ENCODE measurements around the gene B4GALT1. TPM values are rescaled to one million over a fixed set of nuclear protein-coding genes. Genes with fewer than 3 reads are reported as not detected.

The B4GALT1 gene, protein sequence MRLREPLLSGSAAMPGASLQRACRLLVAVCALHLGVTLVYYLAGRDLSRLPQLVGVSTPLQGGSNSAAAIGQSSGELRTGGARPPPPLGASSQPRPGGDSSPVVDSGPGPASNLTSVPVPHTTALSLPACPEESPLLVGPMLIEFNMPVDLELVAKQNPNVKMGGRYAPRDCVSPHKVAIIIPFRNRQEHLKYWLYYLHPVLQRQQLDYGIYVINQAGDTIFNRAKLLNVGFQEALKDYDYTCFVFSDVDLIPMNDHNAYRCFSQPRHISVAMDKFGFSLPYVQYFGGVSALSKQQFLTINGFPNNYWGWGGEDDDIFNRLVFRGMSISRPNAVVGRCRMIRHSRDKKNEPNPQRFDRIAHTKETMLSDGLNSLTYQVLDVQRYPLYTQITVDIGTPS
- total RNA-seq = 100 to 1,000 TPM in 3 of 4 donors, 10 to 100 TPM in 1; 88.3 to 119 (median 103) TPM

DNA sequence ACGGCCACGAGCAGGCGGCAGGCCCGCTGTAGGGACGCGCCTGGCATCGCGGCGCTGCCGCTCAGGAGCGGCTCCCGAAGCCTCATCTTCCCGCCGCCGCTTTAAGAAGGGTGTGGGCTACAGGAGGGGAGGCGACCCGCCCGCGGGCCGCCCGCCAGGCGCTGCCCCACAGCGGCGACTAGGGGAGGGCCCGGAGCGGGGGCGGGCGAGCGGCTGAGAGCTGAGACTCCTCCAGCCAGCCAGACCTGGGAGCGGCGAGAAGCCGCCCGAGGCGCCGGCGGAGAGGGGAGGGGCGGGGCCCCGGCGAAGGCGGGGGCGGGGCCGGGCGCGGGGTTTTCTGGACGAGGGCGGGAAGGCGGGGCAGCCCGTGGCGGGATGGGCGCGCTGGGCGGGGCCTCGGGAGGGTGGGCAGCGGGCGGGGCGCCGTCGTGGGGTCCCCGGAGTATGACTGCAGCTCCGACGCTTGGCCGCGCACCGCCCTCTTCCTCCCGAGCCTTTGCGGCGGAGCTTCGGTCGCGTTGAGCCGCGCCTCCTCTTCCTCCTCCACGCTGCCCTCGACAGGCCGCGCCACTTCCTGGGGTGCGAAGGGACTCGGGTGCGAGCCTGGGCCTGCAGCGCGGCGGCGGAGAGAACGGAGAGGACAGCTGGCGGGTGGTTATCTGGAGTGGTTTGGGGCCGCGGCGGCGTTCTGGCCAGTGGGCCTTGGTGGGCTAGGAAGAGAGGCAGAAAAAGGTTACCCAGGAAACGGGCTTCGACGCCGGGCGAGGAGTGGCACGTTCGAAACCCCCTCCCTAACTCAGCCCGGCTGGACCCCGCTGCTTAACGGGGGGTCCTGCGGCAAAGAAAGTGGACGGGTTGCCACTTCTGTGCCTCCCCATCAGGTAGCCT lies at the start of gene B4GALT1:
Gene B4GALT1, minus strand, starts transcription at position 253 of the 888 bp plus-strand sequence. Its CDS starts 167 bp downstream, at position 86.
- Histone ChIP-seq H3K4me1 (peaks cover 46 to 55% of the 10 kb centered on the region in 2 donors), H3K27me3 (no peaks in the 10 kb centered on the region), H3K9me3 (no peaks in the 10 kb centered on the region), H3K4me3 (replicated peaks in 1 of 3) (peak within 1 kb of the TSS; percentile 83 to 94 (median 87)), H3K36me3 (no peaks in the 10 kb centered on the region), H3K27ac (peak within 1 kb of the TSS; percentile 98 to 99 (median 99))
- intact Hi-C loops (cut with DNase I) = loop anchor here (5.0 kb wide), 1 partner anchor 85 kb away; no protein-coding TSS in a partner anchor
- peak; percentile 95 to 97 for DNase-seq
- 2 to 10% methylated on average over 18 to 36 of the region's 101 CpGs for WGBS, 2 donors
- TF ChIP-seq, protein P1, sequence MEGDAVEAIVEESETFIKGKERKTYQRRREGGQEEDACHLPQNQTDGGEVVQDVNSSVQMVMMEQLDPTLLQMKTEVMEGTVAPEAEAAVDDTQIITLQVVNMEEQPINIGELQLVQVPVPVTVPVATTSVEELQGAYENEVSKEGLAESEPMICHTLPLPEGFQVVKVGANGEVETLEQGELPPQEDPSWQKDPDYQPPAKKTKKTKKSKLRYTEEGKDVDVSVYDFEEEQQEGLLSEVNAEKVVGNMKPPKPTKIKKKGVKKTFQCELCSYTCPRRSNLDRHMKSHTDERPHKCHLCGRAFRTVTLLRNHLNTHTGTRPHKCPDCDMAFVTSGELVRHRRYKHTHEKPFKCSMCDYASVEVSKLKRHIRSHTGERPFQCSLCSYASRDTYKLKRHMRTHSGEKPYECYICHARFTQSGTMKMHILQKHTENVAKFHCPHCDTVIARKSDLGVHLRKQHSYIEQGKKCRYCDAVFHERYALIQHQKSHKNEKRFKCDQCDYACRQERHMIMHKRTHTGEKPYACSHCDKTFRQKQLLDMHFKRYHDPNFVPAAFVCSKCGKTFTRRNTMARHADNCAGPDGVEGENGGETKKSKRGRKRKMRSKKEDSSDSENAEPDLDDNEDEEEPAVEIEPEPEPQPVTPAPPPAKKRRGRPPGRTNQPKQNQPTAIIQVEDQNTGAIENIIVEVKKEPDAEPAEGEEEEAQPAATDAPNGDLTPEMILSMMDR (IDR thresholded peaks at IDR 0.05) = peak in 1 of 6 experiments; percentile 11
- peak; percentile 84 to 85 for TF ChIP-seq POLR2A (IDR thresholded peaks at IDR 0.05)

DNA sequence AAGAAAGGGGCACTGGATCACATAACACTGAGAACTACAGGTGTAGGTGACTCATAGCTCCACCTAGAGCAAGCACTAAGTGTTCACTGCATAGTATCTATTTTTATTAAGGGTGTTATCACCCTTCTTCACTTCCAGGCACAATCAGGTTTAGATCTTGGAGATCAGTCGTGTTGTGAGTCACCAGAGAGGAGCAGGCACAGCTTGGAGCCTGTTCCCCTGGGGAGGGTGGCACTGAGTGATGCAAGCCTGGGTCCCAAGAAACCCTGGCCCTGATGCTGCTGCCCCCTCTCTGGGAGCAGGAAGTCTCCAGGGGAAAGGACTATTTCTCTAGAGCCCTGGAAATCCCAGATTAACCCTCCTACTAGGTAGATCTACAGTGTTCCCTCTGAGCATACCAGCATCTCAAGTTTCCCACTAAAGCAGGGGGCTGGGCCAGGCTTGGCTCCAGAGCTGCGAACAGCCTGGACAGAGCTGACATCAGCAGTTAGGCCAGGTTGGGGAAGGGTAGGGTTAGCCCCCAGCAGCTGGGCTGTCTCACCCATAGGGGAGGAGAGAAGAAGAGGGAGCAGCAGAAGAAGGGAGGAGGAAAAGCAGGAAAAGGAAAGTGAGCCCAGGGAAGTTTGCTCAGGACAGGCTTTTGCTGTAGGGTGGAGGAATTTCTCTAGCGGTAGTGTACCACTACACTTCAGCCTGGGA lies 44.7 kb upstream of the B4GALT1 start:
- no peak overlapping the region for H3K27ac ChIP-seq
- WGBS, 2 donors = 50 to 52% methylated on average over 3 of the region's 3 CpGs
- intact Hi-C loops (cut with DNase I) = no loop called here
- no peaks in the 10 kb centered on the region for H3K9me3 ChIP-seq
- no peak for DNase-seq
- no peak overlapping the region for H3K4me3 ChIP-seq (replicated peaks in 1 of 3)
- no peak for TF ChIP-seq POLR2A (IDR thresholded peaks at IDR 0.05)
- TF ChIP-seq, protein P1 (IDR thresholded peaks at IDR 0.05) = no peak
- no peaks in the 10 kb centered on the region for H3K27me3 ChIP-seq
- no peaks in the 10 kb centered on the region for H3K4me1 ChIP-seq
- no peaks in the 10 kb centered on the region for H3K36me3 ChIP-seq

DNA sequence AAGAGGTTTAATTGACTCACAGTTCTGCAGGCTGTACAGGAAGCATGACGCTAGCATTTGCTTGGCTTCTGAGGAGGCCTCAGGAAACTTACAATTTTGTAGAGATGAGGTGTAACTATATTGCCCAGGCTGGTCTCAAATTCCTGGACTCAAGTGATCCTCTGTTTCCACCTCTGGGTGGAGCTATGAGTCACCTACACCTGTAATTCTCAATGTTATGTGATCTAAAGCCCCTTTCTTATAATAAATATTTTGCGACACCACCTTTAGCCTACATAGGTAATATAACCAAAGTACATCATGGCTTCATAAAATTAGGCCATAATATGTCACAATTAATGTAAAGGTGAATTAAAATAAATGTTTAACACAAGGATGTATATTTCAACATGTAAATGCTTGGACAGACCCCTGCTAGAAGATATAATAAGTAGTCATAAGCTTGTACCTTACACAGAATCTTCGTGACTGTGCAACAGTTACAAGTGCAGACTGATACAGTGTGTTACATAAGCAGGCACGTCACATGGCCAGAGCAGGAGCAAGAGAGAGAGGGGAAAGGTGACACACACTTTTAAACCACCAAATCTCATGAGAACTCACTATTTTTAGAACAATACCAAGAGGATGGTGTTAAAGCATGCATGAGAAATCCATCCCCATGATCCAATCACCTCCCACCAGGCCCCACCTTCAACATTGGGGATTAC lies 43.0 kb upstream of the B4GALT1 start:
- no peak for DNase-seq
- intact Hi-C loops (cut with DNase I) = no loop called here
- WGBS, 2 donors = 89 to 93% methylated on average over 4 of the region's 4 CpGs

DNA sequence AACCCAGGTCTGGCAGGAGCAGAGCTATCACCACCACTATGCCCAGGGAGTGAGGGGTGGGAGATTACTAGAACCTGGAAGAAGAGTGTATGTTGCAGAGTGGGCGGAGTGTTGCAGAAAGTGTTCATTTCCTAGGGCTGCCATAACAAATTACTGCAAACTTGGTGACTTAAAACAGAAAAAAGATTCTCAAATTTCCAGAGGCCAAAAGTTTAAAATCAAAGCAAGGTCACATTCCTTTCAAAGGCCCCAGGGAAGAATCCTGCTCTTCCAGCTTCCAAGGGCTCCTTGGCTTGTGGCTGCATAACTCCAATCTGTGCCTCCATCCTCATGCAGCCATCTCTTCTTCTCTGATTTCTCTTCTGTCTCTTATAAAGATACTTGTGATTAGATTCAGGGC lies 42.3 kb upstream of the B4GALT1 start:
- Histone ChIP-seq H3K4me3 (replicated peaks in 1 of 3) (no peak overlapping the region), H3K27me3 (no peaks in the 10 kb centered on the region), H3K27ac (no peak overlapping the region), H3K4me1 (no peaks in the 10 kb centered on the region), H3K36me3 (no peaks in the 10 kb centered on the region), H3K9me3 (no peaks in the 10 kb centered on the region)
- DNase-seq = no peak
- intact Hi-C loops (cut with DNase I) = no loop called here
- WGBS, 2 donors = 79 to 88% methylated on average over 1 of the region's 1 CpG
- no peak for TF ChIP-seq POLR2A (IDR thresholded peaks at IDR 0.05)
- TF ChIP-seq, protein P1 (IDR thresholded peaks at IDR 0.05) = no peak

More for the DNA sequence above, 43.0 kb upstream of the B4GALT1 start:
- no peak overlapping the region for H3K27ac ChIP-seq
- H3K4me1 ChIP-seq = no peaks in the 10 kb centered on the region
- H3K9me3 ChIP-seq = no peaks in the 10 kb centered on the region
- H3K4me3 ChIP-seq (replicated peaks in 1 of 3) = no peak overlapping the region
- H3K27me3 ChIP-seq = no peaks in the 10 kb centered on the region
- no peaks in the 10 kb centered on the region for H3K36me3 ChIP-seq
- TF ChIP-seq, protein P1 (IDR thresholded peaks at IDR 0.05) = no peak
- no peak for TF ChIP-seq POLR2A (IDR thresholded peaks at IDR 0.05)

Data from thyroid gland (tissue), 4 donors.